Ureter (tissue), 1 donor: ENCODE data around the gene LCE5A. TPM values are rescaled to one million over a fixed set of nuclear protein-coding genes. Genes with fewer than 3 reads are reported as not detected.
"Not testable (repeated sequence)": the region's sequence is repeated elsewhere in the genome, so short reads cannot be mapped to it uniquely, and the experiment has no call there.

ENCODE experiments used
- DNase-seq: peaks from one replicate; pipeline ENCODE4 v3.0.0-alpha.2; 2020; ENCODE audit warnings: low spot score
- total RNA-seq: library from RNA; stranded (reverse); gene quantifications from one replicate; pipeline ENCODE4 v1.2.4, GENCODE V29; 2023
- donor health status: DM: yes; HTN: yes; CAD: no.

Gene LCE5A, protein sequence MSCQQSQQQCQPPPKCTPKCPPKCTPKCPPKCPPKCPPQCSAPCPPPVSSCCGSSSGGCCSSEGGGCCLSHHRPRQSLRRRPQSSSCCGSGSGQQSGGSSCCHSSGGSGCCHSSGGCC
- total RNA-seq: not detected

DNA sequence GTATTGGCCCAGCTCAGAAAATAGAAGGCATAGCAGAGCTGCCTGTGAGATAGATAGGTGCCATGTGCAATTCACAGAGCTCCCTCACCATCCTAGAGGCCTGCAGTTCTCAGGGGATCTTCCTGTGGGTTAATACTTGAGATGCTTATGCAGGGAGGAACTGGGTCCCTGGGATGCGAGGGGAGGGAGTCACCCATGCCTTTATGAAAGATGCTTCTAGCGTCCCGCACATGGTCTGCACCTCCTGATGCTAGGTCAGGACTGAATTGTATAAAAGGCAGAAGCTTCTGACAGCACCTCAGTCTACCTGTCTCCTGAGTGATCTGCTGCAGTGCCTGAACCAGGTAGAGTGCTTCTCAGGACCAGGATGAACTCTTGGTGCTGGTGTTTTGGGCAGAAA is at the start of gene LCE5A:
LCE5A (plus strand) TSS at position 301 of the 400 bp plus-strand sequence. CDS start 732 bp downstream, outside the sequence.
- DNase-seq: no peak

DNA sequence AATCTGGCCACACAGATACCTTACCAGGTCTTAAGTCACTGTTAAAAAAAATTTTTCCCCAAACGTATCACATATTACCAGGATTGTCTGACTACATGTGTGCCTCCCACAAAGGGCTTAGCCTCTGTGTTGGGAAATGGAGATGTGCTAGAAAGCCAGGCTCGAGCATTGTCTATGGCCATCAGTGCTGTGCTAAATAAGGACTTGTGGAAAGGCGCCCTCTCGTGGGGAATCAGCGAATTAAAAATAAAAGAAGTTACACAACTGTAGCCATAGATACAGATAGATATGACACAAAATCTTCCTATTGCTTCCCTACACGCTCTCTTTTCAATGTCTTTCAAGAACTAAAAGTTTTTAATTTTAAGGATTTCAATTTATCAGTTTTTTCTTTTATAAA is 49.1 kb upstream of the LCE5A start:
- DNase-seq: no peak

DNA sequence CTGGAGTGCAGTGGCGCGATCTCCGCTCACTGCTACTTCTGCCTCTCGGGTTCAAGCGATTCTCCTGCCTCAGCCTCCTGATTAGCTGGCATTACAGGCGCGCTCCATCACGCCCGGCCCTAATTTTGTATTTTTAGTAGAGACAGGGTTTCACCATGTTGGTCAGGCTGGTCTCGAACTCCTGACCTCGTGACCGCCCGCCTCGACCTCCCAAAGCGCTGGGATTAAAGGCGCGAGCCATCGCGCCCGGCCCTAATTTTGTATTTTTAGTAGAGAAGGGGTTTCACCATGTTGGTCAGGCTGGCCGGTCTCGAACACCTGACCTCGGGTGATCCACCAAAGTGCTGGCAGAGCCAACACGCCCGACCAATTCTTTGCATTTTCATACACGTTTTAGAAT is 48.0 kb upstream of the LCE5A start:
- DNase-seq: no peak

DNA sequence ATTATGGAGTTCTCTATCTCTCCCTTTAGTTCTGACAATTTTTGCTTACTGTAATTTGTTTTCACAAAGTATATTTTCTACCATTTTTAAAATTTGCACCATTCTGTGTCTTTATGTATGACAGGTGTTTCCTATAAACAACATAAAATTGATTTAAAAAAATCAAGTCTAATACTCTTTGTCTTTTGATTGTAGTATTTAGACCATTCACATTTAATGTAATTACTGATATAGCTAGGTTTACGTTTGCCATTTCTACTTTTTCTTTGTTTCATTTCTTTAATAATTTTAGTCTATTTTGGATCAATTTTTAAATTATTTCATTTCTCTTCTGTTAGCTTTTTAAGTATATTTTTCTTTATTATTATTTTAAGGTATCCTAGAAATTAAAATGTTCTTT is 44.4 kb upstream of the LCE5A start:
- no peak for DNase-seq

DNA sequence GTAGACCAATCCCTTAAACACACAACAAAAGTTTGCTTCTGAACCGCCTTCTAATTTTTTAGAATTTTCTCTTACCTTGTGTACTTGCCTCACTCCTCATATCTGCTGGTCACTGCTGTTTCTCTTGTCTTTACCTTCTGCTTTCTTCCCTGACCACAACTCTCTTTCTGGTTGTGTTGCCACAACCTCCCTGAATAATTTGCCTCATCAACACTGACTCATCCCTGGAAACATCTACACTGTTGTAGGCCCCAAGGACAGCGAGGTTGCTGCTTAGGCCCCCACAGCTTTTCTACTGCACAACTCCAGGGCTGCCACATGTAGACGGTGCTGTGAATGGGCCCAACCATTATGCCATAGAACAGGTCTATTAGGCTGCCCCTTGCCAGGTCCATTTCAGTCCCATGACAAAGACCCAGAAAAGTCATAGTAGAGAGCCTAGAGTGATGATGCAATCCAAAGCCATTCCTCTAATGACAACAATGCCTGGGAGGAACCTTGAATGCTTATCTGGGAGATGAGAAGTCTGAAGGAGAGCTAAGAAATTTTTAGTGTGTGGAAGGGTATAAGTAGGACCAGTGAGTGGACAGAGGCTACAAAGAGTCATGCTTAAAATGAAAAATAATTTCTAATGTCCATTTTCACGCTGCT is 36.6 kb upstream of the LCE5A start:
- no peak for DNase-seq

DNA sequence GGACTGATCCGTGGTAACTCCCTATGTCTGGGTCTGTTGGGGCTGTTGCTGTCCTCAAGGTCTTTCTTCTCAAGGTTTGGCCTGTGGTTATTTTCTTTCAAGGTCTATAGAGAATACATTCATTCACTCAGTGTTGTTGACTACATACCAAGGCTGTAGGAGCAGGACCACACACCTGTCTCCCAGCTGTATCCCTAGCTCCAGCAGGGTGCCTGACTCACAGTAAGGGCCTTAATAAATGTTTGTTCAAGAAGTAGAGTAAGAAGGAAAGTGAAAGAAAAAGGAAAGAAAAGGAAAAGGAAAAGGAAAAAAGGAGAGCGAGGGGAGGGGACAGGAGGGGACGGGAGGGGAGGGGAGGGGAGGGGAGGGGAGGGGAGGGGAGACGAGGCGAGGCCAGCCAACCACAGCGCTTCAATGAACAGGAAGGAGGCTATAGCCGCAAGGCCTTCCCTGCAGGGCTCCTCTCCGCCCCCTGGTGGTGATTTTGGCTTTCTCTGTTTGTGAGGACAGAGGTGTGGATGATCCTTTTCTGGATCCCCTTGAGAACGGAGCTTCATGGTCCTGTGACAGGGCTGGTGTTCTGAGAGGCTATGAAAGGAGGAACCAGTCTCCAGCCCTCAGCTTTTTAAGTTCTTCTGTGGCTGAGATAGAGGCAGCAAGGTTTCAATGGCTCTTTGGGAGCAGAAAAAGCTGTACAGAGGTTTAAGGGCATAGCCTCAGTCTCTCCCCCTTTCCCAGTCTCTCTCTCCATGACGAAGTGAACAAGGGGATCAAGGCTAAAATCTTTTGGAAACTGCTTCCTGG is 30.6 kb upstream of the LCE5A start:
- DNase-seq: no peak

DNA sequence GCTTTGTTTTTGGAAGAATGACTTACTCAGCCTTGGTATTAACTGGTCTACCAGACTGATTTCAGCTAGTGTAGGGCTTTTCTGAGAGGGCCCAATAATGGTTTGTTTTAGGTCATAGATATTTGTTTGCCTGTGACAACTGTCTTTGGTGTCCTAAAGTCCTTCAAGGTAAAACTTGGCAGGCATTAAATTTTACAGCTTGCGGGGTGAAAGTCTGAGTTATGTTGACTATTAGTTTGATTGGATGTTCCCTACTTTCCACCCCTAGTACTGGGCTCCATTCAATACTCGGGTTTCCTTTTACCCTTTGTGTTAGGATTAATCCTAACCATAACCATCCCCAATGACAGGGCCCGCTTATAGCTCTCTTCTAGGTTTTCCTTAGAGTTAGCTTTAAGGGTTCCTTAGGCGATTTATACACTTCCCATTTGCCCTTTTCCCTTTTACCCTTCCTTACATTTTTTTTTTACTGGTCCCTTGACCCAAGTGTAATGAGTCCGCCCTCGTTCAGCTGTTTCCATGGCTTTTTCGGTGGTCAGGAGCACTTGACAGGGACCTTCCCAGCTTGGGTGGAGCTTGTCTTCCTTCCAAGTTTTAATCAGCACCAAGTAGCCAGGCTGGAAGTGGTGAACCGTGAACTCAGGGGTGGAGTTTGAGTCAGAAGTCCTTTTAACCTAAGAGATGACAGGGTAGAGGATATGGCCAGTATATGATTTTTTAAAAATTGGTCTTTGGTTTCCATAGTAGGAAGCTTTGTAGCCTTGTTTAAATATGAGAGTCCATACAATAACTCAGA is 28.5 kb upstream of the LCE5A start:
- no peak for DNase-seq

DNA sequence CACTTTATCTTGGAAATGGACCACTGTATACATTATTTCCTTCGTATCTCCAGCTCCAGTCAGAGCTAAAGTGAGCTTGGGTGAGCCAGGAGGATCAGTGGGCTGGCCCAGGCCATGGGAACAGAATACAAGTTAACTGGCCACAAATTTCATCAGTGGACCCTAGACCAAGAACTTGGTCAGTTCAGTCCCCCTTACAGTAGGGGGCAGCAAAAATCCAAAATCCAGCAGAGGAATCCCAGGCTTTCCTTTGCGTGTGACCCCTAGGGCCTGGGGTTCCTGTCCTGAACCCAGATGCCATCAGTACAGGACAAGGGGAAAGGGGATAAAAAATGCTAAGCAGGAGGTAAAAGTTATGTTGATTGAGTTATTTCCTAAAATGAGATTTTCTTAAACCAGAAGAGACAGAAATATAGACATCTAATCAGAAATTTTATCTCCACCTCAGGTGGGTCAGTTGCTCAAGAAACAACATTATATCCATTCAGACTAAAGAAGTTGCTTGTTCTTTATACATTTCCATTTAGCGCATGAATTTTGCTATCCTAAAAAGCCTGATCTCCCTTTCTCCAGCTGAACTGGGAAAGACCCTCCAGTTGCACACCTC is 24.1 kb upstream of the LCE5A start:
- no peak for DNase-seq

DNA sequence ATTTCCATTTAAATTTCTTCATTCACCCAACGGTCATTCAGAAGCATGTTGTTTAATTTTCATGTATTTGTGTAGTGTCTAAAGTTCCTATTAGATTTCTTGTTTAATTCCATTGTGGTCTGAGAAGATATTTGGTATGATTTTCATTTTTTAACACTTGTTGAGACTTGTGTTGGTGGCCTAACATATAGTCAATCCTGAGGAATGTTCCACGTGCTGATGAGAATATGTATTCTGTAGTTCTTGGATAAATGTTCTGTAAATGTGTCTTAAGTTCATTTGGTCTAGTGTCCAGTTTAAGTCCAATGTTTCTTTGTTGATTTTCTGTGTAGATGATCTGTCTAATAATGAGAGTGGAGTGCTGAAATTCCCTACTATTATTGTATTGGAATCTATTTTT is 22.7 kb upstream of the LCE5A start:
- no peak for DNase-seq

DNA sequence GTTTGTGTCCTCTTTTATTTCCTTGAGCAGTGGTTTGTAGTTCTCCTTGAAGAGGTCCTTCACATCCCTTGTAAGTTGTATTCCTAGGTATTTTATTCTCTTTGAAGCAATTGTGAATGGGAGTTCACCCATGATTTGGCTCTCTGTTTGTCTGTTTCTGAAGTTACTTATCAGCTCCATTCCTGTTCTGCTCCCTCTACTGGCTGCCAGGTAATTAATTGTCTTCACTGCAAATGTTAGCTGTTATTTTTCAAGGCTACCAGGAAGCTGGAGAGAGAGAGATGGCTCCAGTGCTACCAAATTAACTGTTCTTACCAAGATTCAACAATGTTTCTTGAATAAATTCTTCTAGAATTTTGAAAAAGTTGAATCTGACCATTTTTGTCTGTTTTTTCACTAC is 19.1 kb upstream of the LCE5A start:
- not testable (repeated sequence) for DNase-seq

DNA sequence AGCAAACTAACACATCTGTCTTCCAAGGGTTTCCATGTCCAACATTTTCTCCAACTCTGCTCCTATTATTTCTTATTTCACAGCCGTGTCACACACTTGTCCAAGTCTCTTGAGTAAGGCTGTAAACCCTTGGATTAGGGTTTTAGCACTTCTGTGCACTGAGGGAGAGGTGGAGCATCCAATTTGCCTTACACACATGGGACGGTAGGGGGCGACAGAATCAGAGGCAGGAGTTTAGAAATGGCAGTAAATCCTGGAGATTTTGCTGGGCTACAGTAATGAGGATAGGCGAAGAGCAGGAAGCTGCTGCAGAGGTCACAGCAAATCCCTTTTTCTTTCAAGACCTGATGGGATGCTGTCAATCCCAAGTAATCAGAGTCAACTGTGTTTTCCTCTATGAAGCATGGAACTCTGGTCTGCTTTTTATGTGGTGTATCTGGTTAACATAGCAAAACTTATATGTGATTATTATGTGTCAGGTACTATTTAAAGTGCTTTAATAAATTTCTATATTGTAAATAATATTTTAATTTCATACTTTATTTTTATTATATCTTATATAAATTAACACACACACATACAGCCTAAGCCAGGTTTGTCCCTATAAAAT is 15.4 kb upstream of the LCE5A start:
- no peak for DNase-seq

DNA sequence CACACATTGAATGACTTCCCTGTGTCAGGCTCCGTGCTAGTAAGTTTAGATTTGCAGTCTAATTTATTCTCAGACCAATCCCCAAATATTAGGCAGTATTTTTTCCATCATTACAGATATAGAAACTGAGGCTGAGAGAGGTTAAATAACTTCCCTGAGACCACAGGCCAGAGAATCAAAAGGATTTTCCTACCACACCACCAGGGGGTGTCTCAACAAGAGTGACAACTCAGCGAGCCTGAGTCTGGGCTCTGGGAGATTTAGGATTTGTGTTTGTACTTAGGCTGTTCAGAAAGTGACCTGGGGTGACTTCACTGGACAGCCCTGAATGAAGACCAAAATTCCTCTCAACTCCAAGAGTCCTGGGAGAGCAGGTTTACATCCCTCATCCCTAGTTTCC is 13.3 kb upstream of the LCE5A start:
- DNase-seq: no peak

DNA sequence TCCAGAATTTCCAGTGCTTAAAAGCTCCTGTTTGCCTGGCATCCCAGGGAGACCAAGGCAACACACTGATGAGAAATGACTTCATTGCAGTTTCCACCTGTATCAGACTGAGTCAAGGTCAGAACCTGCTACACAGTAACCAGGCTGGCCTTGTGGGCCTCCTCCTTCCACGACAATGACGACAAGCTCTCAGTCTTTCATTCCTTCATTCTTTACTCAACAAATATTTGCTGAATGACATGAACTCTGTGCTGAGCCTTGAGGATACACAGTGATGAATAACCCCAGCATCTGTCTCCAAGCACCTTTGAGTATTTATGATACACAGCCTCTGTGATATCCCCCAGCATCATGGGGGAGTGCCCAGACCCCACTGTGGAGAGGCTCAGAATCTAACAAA is 8.9 kb upstream of the LCE5A start:
- DNase-seq: no peak

DNA sequence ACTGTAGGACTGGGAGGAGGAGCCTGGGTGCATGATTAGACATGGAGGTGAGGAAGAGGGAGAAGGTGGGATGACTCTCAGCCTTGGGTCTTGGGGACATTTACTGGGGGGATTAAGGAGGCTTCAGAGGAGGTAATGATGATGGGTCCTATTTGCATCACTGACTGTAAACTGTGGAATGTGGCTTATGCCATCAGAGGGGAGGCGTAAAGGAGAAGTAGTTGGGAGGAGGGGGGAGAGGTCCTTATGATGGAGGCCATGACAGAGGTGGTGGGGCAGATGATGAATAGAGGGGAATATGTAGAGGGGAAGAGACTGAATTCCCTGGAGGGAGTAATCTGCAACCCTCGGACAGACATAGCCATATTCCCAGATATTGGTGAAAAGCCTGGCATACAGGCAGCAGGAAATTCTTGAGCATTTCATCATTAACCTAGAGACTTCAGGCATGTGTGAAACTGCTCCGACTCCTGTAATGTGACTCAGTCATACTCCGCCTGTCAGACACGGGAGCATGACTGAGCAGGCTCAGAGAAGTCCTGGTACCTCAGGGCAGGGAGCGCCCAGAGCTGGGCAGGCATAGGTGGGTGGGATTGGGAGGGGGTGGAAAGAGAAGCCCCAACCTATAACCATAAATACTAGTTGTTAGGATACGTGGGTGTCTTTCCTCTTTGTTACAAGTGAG is 8.0 kb upstream of the LCE5A start:
- DNase-seq: no peak

DNA sequence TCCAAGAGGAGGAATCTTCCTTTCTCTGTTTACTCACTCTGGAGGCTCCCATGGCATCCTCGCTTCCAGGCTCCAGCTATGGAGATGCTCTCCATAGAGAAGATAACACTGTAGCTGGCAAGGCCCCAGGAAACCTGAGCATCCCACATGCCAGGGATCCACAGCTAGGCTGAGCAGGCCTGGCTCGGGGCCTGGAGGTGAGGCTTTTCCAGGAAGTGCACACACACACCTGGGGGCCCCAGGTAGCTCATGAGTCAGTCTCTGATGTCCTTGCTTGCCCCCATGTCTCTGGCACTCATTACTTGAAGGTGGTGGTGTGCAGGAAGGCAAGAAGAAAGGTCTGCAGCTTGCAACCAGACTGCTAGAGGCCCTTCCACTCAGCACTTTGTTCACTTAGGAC is 5.5 kb upstream of the LCE5A start:
- DNase-seq: no peak

DNA sequence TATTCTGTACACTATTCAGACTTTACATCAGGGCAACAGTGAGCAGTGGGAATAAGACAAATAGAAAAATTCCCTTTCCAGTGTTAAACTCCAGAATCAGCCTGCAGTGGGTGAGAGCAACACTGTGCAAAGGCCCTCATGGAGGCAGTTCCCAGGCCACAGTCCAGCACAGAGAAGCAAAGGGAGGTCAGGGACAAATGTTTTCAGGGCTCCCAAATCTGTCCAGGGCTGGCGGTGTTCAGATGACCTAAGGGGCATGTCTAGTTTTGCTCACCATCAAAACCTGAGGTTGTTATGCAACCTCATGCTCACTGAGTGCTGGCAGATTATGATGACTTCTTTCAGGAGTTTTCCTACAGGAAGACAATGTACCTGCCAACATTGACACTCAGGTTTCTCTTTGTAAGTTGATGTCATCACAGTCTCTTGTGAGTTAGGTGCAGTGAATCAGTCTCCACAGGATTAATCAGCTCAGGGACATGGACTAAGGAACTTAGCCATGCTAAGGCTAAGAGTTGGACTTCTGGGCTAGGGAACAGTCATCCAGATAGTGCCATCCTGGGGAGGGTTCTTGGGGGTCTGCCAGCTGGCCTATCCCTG is 3.6 kb upstream of the LCE5A start:
- no peak for DNase-seq

DNA sequence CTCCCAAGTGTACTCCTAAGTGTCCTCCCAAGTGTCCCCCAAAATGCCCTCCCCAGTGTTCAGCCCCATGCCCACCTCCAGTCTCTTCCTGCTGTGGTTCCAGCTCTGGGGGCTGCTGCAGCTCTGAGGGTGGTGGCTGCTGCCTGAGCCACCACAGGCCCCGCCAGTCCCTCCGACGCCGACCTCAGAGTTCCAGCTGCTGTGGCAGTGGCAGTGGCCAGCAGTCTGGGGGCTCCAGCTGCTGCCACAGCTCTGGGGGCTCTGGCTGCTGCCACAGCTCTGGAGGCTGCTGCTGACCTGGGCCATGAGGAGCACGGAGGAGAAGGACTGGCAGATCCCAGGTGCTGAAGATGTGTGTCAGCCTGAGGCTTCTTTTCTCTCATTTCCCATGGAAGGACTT is 993 bp downstream of the LCE5A start:
- no peak for DNase-seq

DNA sequence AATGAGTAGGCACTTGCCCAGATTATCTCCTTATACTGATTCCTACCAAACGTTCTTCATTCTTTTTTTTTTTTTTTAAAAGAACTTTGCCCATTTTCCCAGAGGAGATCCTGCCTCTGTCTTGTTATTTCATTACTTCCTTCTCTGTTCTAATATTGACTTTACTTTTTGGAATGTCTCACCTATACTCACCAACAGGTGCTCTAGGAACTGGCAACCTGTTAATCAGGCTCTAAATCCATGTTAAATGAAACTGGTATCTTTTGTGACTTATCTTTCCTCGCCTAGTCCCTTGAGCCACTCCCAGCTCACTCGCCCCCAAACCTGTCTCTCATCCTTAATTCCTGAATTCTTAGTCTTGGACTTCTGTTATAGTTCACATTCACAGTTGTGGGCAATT is 2.5 kb downstream of the LCE5A start:
- no peak for DNase-seq

DNA sequence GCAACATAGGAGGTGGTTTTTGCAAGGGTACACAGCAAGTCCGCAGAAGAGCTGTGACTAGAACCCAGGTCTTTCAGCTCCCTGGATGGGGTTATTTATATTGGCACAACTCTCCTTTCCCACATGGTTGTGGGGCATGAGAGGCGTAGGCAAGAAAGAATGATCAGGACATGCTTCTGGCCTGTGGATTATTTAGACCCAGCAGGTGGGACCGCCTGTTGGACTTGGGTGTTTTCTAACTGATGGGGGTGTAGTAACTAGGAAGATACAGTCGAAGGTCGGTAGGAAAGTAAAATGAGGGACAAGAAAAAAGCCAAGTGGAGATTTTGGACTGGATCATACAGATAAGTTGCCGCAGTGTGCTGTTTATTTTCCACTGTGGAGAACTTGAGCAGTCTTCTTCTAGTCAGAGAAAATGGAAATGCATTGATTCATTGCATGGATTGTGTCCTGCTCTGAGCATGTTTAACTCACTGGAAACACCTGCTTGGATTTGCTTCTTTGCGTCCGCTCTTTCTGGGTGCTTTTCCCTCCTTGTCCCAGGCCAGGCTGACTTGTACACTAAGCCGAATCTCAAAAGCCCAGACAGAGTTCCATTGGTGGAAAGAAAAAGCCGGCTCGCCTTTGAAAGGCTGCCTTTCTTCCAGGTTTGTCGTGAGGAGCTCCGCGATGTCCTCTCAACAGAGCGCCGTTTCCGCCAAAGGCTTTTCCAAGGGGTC is 4.3 kb downstream of the LCE5A start:
- DNase-seq: no peak

DNA sequence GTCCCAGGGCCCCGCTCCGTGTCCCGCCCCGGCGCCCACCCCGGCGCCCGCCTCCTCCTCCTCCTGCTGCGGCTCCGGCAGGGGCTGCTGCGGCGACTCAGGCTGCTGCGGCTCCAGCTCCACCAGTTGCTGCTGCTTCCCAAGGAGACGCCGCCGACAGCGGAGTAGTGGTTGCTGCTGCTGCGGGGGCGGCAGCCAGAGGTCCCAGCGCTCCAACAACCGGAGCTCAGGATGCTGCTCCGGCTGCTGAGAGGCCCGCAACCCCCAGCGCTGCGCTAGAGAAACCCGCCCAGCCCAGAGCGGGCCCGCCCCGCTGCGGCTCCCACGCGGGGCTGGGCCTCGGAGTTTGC is 4.8 kb downstream of the LCE5A start:
- DNase-seq: no peak
